GM23248 (cell line): ENCODE measurements around the gene MILR1. TPM values are rescaled to one million over a fixed set of nuclear protein-coding genes. Genes with fewer than 3 reads are reported as not detected.

ENCODE experiments used
- DNase-seq: peaks from one replicate; pipeline ENCODE4 v3.0.0-alpha.2; 2015
- H2AFZ ChIP-seq: fragments of 200-600 bp; sonication (generic); 2 replicates; pipeline ENCODE4 v1.6.1; 2016; ENCODE audit warnings: antibody characterized with exemption
- H3F3A ChIP-seq: fragments of 200-600 bp; sonication (generic); 2 replicates; pipeline ENCODE4 v1.6.1; 2016; ENCODE audit warnings: mild to moderate bottlenecking, antibody characterized with exemption, mixed run types; ENCODE audit not compliant: insufficient read depth
- H3K27ac ChIP-seq: fragments of 200-600 bp; sonication (generic); 2 replicates; pipeline ENCODE4 v1.5.1; 2016; ENCODE audit warnings: mild to moderate bottlenecking
- H3K27me3 ChIP-seq: fragments of 200-600 bp; sonication (generic); replicated peaks from 2 replicates; pipeline ENCODE4 v1.6.1; 2016; ENCODE audit warnings: mild to moderate bottlenecking; ENCODE audit not compliant: insufficient read depth
- H3K36me3 ChIP-seq: fragments of 200-600 bp; sonication (generic); 2 replicates; pipeline ENCODE4 v1.6.1; 2016; ENCODE audit warnings: low read depth, mild to moderate bottlenecking
- H3K4me1 ChIP-seq: fragments of 200-600 bp; sonication (generic); 2 replicates; pipeline ENCODE4 v1.6.1; 2016; ENCODE audit warnings: mild to moderate bottlenecking; ENCODE audit not compliant: insufficient read depth
- H3K4me2 ChIP-seq: fragments of 200-600 bp; sonication (generic); one replicate; pipeline ENCODE4 v1.6.1; 2016; ENCODE audit warnings: mild to moderate bottlenecking; ENCODE audit not compliant: unreplicated experiment
- H3K4me3 ChIP-seq: fragments of 200-600 bp; sonication (generic); 2 replicates; pipeline ENCODE4 v1.5.1; 2016; ENCODE audit warnings: mild to moderate bottlenecking
- H3K79me2 ChIP-seq: fragments of 200-600 bp; sonication (generic); 2 replicates; pipeline ENCODE4 v1.6.1; 2016; ENCODE audit warnings: mild to moderate bottlenecking; ENCODE audit not compliant: insufficient read depth
- H3K9ac ChIP-seq: fragments of 200-600 bp; sonication (generic); 2 replicates; pipeline ENCODE4 v1.6.1; 2016; ENCODE audit warnings: mild to moderate bottlenecking
- H3K9me2 ChIP-seq: fragments of 200-600 bp; sonication (generic); 2 replicates; pipeline ENCODE4 v1.6.1; 2016; ENCODE audit warnings: mixed run types, mild to moderate bottlenecking, moderate library complexity; ENCODE audit not compliant: insufficient read depth
- H3K9me3 ChIP-seq: fragments of 200-600 bp; sonication (generic); one replicate; pipeline ENCODE4 v1.6.1; 2017; ENCODE audit warnings: low read depth
- H4K20me1 ChIP-seq: fragments of 200-600 bp; sonication (generic); 2 replicates; pipeline ENCODE4 v1.6.0; 2016; ENCODE audit not compliant: insufficient read depth
- EZH2 ChIP-seq: fragments of 200-600 bp; sonication (generic); IDR thresholded peaks from 2 replicates; pipeline ENCODE4 v1.6.1; 2018; ENCODE audit warnings: antibody characterized with exemption, mild to moderate bottlenecking; ENCODE audit not compliant: insufficient read depth, poor library complexity, severe bottlenecking
- EZH2phosphoT487 ChIP-seq: fragments of 200-600 bp; sonication (generic); IDR thresholded peaks from 2 replicates; pipeline ENCODE4 v1.6.1; 2018; ENCODE audit warnings: antibody characterized with exemption, moderate library complexity, mild to moderate bottlenecking, low read depth; ENCODE audit not compliant: insufficient read depth
- WGBS, 2 experiments: methylation state at CpG; one replicate each; pipeline ENCODE4 v1.1.6; 2015 to 2017; ENCODE audit warnings: low lambda C conversion rate in 2 of 2, low coverage in 1 of 2; ENCODE audit errors: missing lambda C conversion rate in 2 of 2; 5-methylcytosine and 5-hydroxymethylcytosine counted together
- in situ Hi-C: fragments of 300-500 bp; cut with MboI; formaldehyde crosslinking; loops from 2 replicates; pipeline ENCODE4 v1.15.0; 2020
- polyA plus RNA-seq: library from polyadenylated mRNA; unstranded; fragments of >200 nt; fragmentation: Nextera tagmentation; extraction: Ambion mirVana; gene quantifications from 2 replicates; pipeline ENCODE4 v1.2.1, GENCODE V29; 2016
- total RNA-seq: library from RNA; depleted of rRNA; stranded (reverse); fragments of >200 nt; shearing (Covaris generic); gene quantifications from 2 replicates; pipeline ENCODE4 v1.2.3, GENCODE V29; 2014

MILR1 gene
- total and polyA plus RNA-seq, 2 experiments from 2014 or later: 6.3 to 11.7 TPM

DNA sequence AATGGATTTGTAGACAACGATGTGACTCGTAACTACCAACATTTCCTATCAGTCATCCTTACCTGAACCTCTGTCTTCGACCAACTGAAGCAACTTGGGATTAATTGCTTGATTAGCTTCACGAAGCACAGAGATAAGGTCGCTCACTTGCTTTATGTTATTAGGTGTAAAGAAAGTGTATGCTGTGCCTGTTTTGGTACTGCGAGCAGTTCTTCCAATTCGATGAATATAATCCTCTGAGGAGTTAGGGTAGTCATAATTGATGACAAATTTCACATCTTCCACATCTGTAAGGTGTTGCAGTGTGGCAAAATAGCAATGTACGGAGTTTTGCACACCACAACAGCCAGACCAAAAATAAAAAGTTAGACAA, 51.6 kb downstream of the MILR1 start:
- Histone ChIP-seq H3F3A (peaks cover 81% of the 10 kb centered on the region), H3K27ac (peak overlapping the region; percentile 86), H3K27me3 (no peaks in the 10 kb centered on the region), H3K9me3 (no peaks in the 10 kb centered on the region), H3K79me2 (peaks cover 84% of the 10 kb centered on the region), H3K9me2 (no peaks in the 10 kb centered on the region), H2AFZ (no peak overlapping the region), H3K4me1 (peaks cover 73% of the 10 kb centered on the region), H3K9ac (peak overlapping the region; percentile 77; the same call in 1 of the 2 replicates), H3K36me3 (peaks cover 76% of the 10 kb centered on the region), H3K4me2 (peak overlapping the region; percentile 8), H4K20me1 (peaks cover 43% of the 10 kb centered on the region), H3K4me3 (no peak overlapping the region)
- DNase-seq: peak; percentile 17
- no peak for TF ChIP-seq EZH2
- no peak for TF ChIP-seq EZH2phosphoT487
- in situ Hi-C loops: no loop called here
- 90 to 91% methylated on average over 8 of the region's 8 CpGs for WGBS, 2 experiments

DNA sequence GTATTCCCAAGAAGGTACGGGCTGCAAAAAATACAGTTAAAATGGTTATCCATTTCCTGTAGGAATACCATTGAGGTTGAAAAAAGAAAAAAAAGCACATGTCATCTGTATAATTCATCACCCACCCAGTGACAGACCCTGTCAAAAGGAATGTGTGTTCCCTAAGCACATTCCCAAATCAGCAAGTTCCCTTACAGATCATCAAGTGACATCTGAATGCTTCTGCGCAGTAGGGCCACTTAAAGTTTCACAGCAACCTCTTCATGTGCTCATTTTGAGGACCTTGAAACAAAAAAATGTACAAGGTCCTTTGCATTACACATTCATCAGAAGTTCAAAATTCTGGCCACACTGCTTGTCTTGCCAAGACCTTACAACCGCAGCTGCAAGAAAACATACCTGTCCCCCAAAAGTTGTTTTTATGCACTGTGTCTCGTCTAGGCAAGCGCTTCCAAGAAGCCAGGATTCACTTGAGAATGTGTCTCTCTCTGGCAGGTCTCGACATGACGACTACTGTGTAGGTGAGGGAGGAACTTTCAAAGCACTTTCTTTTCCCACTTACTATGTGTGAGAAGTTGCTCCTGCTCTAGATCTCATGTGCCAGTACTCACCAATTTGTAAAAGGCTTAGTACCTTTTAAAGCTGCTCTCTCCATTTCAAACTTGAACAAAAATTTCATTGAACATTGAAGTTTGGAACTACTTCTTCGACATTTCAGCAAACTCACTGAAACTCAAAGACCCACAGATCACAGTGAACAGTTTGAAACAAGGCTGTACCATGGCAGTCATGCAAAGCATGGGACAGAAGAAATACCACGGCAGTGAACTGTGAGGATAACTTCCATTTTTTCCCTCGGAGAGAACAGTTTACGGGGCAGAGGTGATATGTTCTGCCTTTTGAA, 52.2 kb downstream of the MILR1 start:
- peak; percentile 20 for DNase-seq
- Histone ChIP-seq H3F3A (peaks cover 81% of the 10 kb centered on the region), H3K9ac (peak overlapping the region; percentile 100; the same call in 1 of the 2 replicates), H3K4me2 (no peak overlapping the region), H3K9me3 (no peaks in the 10 kb centered on the region), H3K27ac (peak overlapping the region; percentile 100), H3K79me2 (peaks cover 83% of the 10 kb centered on the region), H3K36me3 (peaks cover 76% of the 10 kb centered on the region), H3K4me1 (peaks cover 69% of the 10 kb centered on the region), H2AFZ (no peak overlapping the region), H3K4me3 (no peak overlapping the region), H3K27me3 (no peaks in the 10 kb centered on the region), H3K9me2 (no peaks in the 10 kb centered on the region), H4K20me1 (peaks cover 43% of the 10 kb centered on the region)
- in situ Hi-C loops: no loop called here
- 83 to 86% methylated on average over 11 of the region's 11 CpGs for WGBS, 2 experiments
- TF ChIP-seq EZH2: no peak
- TF ChIP-seq EZH2phosphoT487: no peak

DNA sequence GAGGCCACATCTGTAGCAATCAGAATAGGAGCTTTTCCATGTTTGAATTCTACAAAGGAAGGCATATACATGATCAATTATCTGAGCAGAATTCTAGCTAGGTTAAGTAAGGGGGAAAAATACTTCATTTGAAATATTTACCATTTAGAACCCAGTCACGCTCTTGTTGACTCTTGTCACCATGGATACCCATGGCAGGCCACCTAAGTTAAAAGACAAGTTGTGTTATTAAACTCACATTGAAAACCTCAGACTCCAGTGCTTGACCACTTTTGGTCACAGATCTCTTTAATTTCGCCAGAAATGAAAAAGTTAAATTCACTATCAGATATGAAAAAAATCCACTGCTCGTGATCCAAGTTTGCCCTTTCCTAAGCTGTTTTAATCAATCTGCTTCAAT, 53.1 kb downstream of the MILR1 start:
- peak overlapping the region; percentile 100 for H3K9ac ChIP-seq

DNA sequence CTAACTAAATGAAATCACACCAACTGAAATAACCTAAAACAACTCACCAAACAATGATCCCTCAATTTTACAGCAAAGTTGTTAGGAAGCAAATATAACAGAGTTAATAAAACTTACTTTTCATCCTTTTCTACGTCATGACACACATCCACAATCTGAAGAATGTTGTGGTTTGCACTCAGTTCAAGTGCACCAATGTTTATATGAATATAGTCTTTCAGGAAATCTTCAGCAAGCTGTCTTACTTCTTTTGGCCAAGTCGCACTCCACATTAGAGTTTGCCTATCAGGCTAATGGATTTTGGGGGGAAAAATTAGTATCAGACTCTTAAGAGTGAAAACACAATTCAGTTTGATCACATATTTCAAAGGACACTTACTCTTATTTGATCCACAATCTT, 53.9 kb downstream of the MILR1 start:
- no peaks in the 10 kb centered on the region for H3K9me3 ChIP-seq
- H3K79me2 ChIP-seq: peaks cover 89% of the 10 kb centered on the region
- H2AFZ ChIP-seq: no peak overlapping the region
- TF ChIP-seq EZH2phosphoT487 (no peak), EZH2 (no peak)
- H3K27me3 ChIP-seq: no peaks in the 10 kb centered on the region
- in situ Hi-C loops: no loop called here
- H3K27ac ChIP-seq: peak overlapping the region; percentile 100
- H3K9me2 ChIP-seq: no peaks in the 10 kb centered on the region
- DNase-seq: peak; percentile 40
- peaks cover 63% of the 10 kb centered on the region for H3K4me1 ChIP-seq
- H4K20me1 ChIP-seq: peaks cover 43% of the 10 kb centered on the region
- peak overlapping the region; percentile 98 for H3K4me3 ChIP-seq
- WGBS, 2 experiments: 68% methylated on average over 2 of the region's 2 CpGs
- H3F3A ChIP-seq: peaks cover 79% of the 10 kb centered on the region
- peak overlapping the region; percentile 100 for H3K9ac ChIP-seq
- peaks cover 73% of the 10 kb centered on the region for H3K36me3 ChIP-seq
- H3K4me2 ChIP-seq: peak overlapping the region; percentile 85

More for the DNA sequence above, 53.1 kb downstream of the MILR1 start:
- Histone ChIP-seq H3K9me3 (no peaks in the 10 kb centered on the region), H3K27ac (peak overlapping the region; percentile 100), H3F3A (peaks cover 81% of the 10 kb centered on the region), H3K27me3 (no peaks in the 10 kb centered on the region), H3K79me2 (peaks cover 81% of the 10 kb centered on the region), H3K4me3 (no peak overlapping the region), H2AFZ (no peak overlapping the region), H3K36me3 (peaks cover 76% of the 10 kb centered on the region), H3K4me2 (peak overlapping the region; percentile 85), H3K9me2 (no peaks in the 10 kb centered on the region), H3K4me1 (peaks cover 69% of the 10 kb centered on the region), H4K20me1 (peaks cover 43% of the 10 kb centered on the region)
- no peak for TF ChIP-seq EZH2
- TF ChIP-seq EZH2phosphoT487: no peak
- peak; percentile 20 for DNase-seq
- in situ Hi-C loops: no loop called here
- WGBS, 2 experiments: 84 to 89% methylated on average over 3 of the region's 3 CpGs
